ENCODE measurements around the gene TNFRSF12A. TPM values are rescaled to one million over a fixed set of nuclear protein-coding genes. Genes with fewer than 3 reads are reported as not detected.

Gene TNFRSF12A
- total and polyA plus RNA-seq, 2 of the 8 experiments (the other 6 are each of a cell fraction or from before 2014, with no cell fraction given) = 81.0 to 82.5 TPM

GRCh38 chr16:3007957-3008689, 12.0 kb upstream of the TNFRSF12A start (continued):
- no peak for TF ChIP-seq CHD7 (IDR thresholded peaks at IDR 0.05; ENCODE audit: insufficient replicate concordance, low read length)
- peak; percentile 91 to 94 for TF ChIP-seq HDAC2 (IDR thresholded peaks at IDR 0.05; ENCODE audit: borderline replicate concordance in 1 of 2, low read depth in 2 of 2, low read length in 2 of 2)
- TF ChIP-seq EZH2 (IDR thresholded peaks at IDR 0.05; ENCODE audit: low read depth, low read length, severe bottlenecking) = no peak
- TF ChIP-seq TAF7 (optimal IDR thresholded peaks at IDR 0.05; ENCODE audit: borderline replicate concordance, low read depth, low read length) = peak; percentile 85
- TF ChIP-seq ASH2L (IDR thresholded peaks at IDR 0.05; ENCODE audit: low read length) = peak; percentile 100
- peak; percentile 99 for TF ChIP-seq TEAD4 (IDR thresholded peaks at IDR 0.05; ENCODE audit: low read depth, low read length)
- TF ChIP-seq POLR2AphosphoS5 (IDR thresholded peaks at IDR 0.05; ENCODE audit: low read depth, low read length) = peak; percentile 75
- TF ChIP-seq SP2 (IDR thresholded peaks at IDR 0.05; ENCODE audit: low read length) = no peak
- no peak for TF ChIP-seq CBX8 (IDR thresholded peaks at IDR 0.05; ENCODE audit: borderline replicate concordance, low read depth, low read length)
- TF ChIP-seq BACH1 (IDR thresholded peaks at IDR 0.05; ENCODE audit: low read length) = peak; percentile 61
- peak; percentile 85 for TF ChIP-seq EGR1 (IDR thresholded peaks at IDR 0.05; ENCODE audit: borderline replicate concordance, low read depth, low read length)
